Measurements from ENCODE around the gene GJA4.

GJA4 gene

GRCh38 chr1:34829250-34829649 lies 36.5 kb downstream of the GJA4 start:
- no peak overlapping the region for H3K4me3 ChIP-seq (replicated peaks; ENCODE audit: insufficient read depth, low read length)
- TF ChIP-seq SPI1 (IDR thresholded peaks at IDR 0.05; ENCODE audit: borderline replicate concordance, low read depth): no peak
- TF ChIP-seq CTCF (IDR thresholded peaks at IDR 0.05; ENCODE audit: insufficient read depth, low read length): no peak
- no peak for TF ChIP-seq GABPA (IDR thresholded peaks at IDR 0.05; ENCODE audit: low read depth)
- TF ChIP-seq POLR2AphosphoS5 (IDR thresholded peaks at IDR 0.05; ENCODE audit: low read depth): no peak
- no peak for TF ChIP-seq REST (IDR thresholded peaks at IDR 0.05; ENCODE audit: insufficient replicate concordance, low read depth)
- peak; percentile 37 to 43 for DNase-seq (ENCODE audit: low read depth in 1 of 2, low spot score in 1 of 2)
- no peak overlapping the region for H3K27ac ChIP-seq (replicated peaks)
- H3K27me3 ChIP-seq (ENCODE audit: insufficient read depth, poor library complexity, severe bottlenecking): no peaks in the 10 kb centered on the region

GRCh38 chr1:34831721-34832246 lies 39.0 kb downstream of the GJA4 start:
- TF ChIP-seq POLR2AphosphoS5 (IDR thresholded peaks at IDR 0.05; ENCODE audit: low read depth) (no peak), CTCF (IDR thresholded peaks at IDR 0.05; ENCODE audit: insufficient read depth, low read length) (no peak), REST (IDR thresholded peaks at IDR 0.05; ENCODE audit: insufficient replicate concordance, low read depth) (no peak), GABPA (IDR thresholded peaks at IDR 0.05; ENCODE audit: low read depth) (no peak), SPI1 (IDR thresholded peaks at IDR 0.05; ENCODE audit: borderline replicate concordance, low read depth) (no peak)
- H3K27me3 ChIP-seq (ENCODE audit: insufficient read depth, poor library complexity, severe bottlenecking): no peaks in the 10 kb centered on the region
- no peak overlapping the region for H3K27ac ChIP-seq (replicated peaks)
- no peak for DNase-seq (ENCODE audit: low read depth in 1 of 2, low spot score in 1 of 2)
- H3K4me3 ChIP-seq (replicated peaks; ENCODE audit: insufficient read depth, low read length): no peak overlapping the region

- Histone ChIP-seq H3K4me3 (replicated peaks; ENCODE audit: insufficient read depth, low read length) (no peak overlapping the region), H3K27ac (replicated peaks) (no peak overlapping the region), H3K27me3 (ENCODE audit: insufficient read depth, poor library complexity, severe bottlenecking) (no peaks in the 10 kb centered on the region)
- DNase-seq (ENCODE audit: low read depth in 1 of 2, low spot score in 1 of 2): peak; percentile 28 to 35
- TF ChIP-seq CTCF (IDR thresholded peaks at IDR 0.05; ENCODE audit: insufficient read depth, low read length) (no peak), GABPA (IDR thresholded peaks at IDR 0.05; ENCODE audit: low read depth) (no peak), SPI1 (IDR thresholded peaks at IDR 0.05; ENCODE audit: borderline replicate concordance, low read depth) (no peak), POLR2AphosphoS5 (IDR thresholded peaks at IDR 0.05; ENCODE audit: low read depth) (no peak), REST (IDR thresholded peaks at IDR 0.05; ENCODE audit: insufficient replicate concordance, low read depth) (no peak)
These were observed 40.9 kb downstream of the GJA4 start for GRCh38 chr1:34833711-34834110.

Measured in HL-60 (cell line).